Renal pelvis (tissue), 4 donors: ENCODE data around the gene RFC2. TPM values are rescaled to one million over a fixed set of nuclear protein-coding genes. Genes with fewer than 3 reads are reported as not detected.
"Not testable (repeated sequence)": the region's sequence is repeated elsewhere in the genome, so short reads cannot be mapped to it uniquely, and the experiment has no call there.

ENCODE experiments used
- DNase-seq: peaks from one replicate; pipeline ENCODE4 v3.0.0-alpha.2; 2013
- polyA plus RNA-seq, 3 donors: library from polyadenylated mRNA; unstranded; fragments of 120-200 nt; gene quantifications; one replicate each; pipeline ENCODE4 v1.2.1, GENCODE V29; 2013; ENCODE audit not compliant: insufficient read length in 3 of 3

Gene RFC2
- polyA plus RNA-seq, 3 donors = 34.8 to 37.8 (median 36.6) TPM

DNA sequence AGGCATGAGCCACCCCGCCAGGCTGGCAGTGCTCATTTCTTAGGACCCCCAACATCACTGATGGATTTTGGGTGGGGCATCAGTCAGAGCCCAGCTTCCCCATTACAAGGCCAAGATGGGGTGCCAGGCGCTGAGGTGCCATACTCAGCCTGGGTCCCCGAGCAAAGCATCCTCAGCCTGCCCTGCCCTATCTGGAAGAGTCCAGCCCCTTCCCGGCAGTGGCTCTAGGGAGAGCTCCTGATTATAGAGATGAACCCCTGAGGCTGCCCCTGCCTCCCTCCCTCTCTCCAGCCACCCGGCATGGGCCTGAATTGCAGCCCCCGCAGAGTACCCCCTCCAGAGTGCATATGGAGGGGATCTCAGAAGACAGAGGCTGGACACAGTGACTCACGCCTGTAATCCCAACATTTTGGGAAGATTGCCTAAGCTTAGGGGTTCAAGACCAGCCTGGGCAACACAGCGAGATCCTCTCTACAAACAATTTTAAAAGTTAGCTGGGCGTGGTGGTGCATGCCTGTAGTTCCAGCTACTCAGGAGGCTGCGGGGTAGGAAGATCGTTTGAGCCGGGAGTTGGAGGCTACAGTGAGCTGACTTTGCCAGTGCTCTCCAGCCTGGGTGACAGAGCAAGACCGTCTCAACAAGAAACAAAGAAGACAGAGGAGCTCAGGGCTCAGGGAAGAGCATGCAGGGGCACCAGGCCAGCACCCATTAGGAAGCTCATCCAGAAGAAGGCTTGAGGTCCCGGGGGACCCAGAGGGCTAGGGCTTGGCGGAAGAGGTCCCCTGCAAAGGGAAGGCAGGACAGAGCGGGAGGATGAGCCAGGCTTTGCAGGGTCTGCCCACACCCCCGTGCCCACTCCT is 31.1 kb downstream of the RFC2 start:
- no peak for DNase-seq

DNA sequence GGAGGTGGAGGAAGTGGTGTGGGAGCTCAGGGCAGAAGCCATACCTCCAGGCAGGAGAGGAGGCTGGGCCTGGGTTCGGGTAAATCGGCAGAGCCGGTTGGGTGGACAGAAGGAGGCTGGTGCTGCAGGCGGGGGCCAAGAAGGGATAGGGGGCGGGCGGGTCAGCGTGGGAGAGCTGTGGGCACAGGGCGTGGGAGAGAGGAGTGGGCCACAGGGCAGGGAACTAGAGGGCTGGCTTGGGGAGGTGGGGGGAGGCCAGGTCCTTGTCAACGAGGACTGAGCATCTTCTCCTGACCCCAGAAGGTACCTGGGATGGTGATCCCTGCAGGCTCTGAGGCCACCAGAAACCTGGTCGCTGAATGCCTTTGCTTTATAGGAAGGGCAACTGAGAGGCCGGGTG is 32.5 kb downstream of the RFC2 start:
- DNase-seq = no peak

DNA sequence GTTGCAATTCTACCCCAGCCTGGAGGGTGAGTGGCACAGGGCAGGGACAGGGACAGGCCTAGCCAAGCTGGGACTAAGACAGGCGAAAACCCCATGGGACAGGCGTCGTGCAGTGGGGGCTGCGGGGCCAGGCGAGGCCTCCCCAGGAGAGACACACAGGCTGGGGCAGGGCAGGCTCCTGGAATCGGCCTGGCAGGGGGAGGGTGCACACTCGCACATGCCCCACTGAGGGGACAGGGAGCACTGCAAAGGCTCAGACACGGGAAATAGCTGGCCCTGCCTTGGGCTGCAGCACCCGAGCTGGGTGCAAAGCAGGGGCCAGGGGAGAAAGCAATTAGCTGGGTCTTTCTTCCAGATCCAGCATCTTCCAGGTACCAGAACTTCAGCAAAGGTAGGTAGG is 34.0 kb downstream of the RFC2 start:
- no peak for DNase-seq

DNA sequence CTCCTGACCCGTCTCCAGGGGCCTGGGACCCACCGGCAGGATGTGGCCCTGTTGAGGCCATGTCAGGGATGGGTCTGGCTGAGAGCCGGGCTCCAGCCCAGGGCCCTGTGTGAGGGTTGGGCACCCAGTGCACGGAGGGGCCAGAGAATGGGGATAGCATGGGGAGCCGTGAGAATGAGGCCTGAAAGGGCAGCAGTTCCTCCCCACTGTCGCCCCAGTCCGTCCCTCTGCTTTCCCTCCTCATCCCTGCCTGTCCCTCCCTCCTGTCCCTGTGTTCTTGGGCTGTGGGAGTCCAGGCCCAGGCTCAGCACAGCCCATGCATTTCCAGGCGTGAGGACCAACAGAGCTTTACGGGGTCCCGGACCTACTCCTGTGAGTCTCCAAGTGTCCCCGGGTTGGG is 34.8 kb downstream of the RFC2 start:
- no peak for DNase-seq

DNA sequence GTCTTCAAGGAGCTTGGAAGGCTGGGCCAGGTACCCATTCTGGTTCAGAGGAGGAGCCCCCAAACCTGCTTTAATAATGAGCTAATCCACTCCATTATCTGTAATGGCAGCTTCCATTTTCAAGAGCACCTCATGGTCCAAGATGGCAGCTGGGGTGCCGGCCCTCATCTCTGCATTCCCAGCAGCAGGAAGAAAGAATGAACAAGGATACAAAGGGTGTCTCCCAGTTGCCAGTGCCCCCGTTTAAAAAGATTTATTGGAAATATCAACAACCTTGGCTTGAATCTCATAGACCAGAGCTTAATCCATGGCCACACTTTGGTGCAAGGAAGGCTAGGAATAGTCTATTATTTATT is 35.9 kb downstream of the RFC2 start:
- no peak for DNase-seq

DNA sequence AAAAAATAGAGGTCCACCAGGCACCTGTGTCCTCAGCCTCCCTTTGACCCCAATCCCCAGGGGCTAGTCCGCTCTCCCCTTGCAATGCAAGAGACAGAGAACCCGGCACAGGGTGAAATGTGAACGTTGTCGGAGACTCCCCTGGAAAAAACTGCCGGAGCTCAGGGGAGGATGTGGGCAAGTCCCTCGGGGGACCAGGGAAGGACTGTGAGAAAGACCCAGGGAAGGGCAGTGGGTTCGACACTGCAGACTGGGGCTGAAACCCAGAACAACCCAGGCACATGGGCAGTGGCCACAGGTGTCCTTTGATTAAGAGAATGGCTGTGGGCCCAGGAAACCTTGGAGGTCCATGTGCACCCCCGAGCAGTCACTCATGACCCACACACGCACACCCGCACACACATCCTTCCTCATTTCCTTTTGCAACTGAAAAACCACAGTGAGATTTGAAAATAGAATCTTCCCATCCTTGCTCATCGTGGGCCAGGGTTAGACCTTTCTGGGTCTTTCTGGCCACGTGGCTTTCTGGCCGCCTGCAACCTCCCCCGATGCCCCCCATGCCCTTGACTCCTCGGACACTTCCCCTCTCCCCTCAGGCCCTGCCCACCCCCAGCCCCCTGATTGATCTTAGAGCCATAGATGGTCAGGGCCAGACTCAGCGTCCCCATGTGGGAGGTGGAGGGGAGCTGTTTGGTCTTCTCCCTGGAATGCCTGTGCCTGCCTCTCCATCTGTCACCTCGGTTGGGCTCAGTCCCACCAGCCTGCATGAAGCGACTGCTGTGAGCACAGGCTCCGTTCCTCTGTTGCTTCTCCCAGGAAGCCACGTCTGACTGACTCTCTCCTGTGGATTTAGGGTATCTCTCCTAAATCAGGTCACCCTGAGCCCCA is 36.5 kb downstream of the RFC2 start:
- DNase-seq = no peak

DNA sequence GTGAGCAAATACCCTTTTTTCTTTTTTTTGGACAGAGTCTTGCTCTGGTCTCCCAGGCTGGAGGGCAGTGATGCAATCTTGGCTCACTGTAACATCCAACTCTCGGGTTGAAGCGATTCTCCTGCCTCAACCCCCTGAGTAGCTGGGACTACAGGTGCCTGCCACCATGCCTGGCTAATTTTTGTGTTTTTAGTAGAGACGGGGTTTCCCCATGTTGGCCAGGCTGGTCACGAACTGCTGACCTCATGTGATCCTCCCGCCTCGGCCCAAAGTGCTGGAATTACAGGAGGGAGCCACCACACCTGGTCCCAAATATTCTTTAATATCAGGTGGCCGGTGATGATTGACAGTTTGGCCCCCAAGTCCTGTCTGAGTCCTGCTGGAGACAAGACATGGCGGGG is 37.8 kb downstream of the RFC2 start:
- no peak for DNase-seq

DNA sequence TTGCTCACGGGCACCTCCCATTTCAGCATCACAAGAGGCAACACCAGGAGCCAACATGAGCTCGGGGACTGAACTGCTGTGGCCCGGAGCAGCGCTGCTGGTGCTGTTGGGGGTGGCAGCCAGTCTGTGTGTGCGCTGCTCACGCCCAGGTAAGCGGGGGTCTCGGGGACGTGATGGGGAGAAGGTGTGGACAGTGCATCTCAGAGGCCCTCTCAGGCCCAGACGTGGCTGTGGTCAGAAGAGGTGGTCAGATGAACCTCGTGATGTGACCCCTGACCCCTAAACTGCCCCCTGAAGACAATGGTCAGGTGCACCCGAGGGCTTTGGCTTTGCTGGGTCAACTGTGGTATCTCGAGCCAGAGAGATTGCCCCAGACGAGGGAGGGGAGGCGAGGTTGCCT is 38.3 kb downstream of the RFC2 start:
- no peak for DNase-seq

DNA sequence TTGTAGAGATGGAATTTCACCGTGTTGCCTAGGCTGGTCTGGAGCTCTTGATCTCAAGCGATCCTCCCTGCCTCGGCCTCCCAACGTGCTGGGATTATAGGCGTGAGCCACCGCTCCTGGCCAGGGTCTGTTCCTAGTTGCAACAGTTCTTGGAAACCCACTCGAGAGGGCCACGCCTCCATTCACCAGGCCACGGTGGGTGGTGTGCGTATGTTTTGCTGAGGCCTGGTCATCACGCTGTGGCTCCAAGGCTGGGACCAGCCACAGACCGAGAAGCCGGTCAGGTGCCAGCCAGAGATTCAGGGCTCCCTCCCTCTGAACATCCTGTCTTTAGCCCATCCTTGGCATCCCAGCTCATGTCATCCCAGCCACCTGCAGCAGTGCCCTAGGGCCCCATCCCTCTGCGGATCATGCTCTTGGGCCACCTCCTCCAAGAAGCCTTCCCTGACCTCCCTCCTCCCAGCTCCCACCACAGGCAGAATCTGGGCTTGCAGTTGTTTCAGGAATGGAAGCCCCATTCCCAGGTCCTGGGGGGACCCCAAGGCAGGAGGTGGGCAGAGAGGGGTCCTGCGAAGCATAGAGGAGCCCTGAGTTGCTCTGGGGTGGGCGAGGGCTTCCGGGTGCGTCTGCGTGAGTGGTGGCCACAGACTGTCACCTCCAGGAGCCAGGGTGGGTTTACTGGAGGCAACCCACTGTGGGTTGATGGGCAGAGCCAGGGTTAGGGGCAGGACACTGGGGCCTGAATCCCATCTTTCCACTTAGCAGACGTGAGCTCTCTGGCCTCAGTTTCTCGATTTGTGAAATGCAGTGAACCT is 39.2 kb downstream of the RFC2 start:
- DNase-seq = no peak

DNA sequence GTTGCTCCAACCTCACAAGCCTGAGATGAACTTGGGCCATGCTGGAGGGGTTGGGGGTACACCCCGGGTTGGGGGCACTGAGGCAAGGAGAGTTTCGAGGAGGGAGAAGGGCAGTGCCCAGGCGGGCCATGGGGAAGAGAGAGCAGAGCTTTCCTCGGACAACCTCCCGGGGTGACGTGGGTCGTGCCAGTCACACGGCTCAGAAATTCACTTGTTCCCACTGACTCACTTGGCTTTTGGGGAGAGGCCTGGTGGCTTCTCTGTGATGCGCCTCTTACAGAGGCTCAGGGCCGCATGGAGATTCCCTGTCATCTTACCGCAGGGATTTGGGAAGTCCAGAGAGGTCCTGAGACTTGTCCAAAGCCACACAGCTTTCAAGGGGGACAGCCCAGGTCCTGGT is 41.5 kb downstream of the RFC2 start:
- no peak for DNase-seq

DNA sequence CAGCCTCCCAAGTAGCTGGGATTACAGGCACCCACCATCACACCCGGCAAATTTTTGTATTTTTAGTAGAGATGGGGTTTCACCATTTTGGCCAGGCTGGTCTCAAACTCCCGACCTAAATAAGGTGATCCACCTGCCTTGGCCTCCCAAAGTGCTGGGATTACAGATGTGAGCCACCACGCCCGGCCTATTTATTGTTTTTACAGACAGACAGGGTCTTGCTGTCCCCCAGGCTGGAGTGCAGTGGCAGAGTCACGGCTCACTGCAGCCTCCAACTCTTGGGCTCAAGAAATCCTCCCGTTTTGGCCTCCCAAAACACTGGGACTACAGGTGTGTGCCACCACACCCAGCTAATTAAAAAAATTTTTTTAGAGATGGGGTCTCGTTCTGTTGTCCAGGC is 46.0 kb downstream of the RFC2 start:
- not testable (repeated sequence) for DNase-seq

DNA sequence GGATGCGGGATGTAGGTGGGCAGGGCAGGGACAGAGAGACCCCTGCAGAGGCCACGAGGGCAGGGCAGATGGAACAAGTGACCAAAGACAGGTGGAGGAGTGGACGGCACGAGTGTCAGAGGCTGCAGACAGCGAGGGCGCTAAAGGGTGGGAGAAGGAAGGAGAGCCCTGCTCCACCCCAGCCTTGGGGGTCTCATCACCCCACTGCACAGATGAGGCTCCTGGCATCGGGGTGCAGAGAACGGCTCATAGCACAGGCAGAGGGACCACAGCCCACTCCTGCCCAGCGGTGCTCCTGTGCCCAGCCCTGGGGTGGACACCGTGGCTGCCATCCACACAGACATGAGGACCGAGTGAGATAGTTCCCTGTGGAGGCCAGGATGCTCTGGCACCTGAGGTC is 46.6 kb downstream of the RFC2 start:
- no peak for DNase-seq

DNA sequence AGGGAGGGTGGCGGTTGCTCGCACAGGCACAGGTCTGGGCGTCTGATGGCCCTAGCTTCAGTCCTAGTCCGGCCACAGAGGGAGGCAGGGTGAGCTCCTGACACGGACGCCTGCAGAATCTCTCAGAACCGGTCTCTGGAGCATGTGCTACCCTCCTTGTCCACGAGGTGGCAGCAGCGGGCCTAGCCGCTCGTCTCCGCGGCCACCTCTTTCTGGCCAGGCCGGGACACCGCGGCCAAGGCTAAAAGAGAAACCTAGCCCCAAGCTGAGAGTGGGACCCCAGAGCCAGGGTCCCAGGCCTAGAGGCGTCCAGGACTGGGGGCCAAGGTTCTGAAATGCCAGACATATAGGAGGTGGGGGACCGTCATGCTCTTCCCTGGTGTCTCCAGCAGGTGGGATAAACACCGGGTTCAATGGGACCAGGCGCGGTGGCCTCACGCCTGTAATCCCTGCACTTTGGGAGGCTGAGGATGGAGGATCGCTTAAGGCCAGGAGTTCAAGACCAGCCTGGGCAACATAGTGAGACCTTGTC is 47.5 kb downstream of the RFC2 start:
- peak; percentile 55 for DNase-seq

DNA sequence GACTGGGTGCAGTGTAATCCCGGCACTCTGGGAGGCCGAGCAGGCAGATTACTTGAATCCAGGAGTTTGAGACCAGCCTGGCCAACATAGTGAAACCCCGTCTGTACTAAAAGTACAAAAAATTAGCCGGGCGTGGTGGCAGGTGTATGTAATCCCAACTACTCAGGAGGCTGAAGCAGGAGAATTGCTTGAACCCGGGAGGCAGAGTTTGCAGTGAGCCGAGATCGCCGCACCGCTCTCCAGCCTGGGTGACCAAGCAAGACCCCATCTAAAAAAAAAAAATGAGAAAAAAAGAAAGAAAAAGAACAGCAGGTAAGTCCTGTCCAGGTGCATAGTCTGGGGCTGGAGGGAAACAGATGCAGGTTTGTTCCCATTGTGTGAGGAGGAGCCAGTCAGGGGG is 48.1 kb downstream of the RFC2 start:
- DNase-seq = not testable (repeated sequence)

DNA sequence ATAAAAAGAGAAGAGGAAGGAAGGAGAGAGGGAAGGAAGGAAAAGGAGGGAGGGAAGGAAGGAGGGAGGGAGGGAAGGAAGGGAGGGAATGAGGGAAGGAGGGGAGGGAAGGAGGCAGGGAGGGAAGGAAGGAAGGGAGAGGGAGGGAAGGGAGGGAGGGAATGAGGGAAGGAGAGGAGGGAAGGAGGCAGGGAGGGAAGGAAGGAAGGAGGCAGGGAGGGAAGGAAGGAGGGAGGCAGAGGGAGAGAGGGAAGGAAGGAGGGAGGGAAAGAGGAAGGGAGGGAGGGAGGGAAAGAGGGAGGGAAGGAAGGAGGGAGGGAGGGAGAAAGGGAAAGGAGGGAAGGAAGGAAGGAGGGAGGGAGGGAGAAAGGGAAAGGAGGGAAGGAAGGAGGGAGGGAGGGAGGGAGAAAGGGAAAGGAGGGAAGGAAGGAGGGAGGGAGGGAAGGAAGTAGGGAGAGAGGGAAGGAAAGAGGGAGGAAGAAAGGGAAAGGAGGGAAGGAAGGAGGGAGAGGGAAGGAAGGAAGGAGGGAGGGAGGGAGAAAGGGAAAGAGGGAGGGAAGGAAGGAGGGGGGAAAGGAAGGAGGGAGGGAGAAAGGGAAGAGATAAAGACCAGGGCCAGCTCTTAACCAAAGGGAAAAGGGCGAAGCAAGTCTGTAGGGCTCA is 50.1 kb downstream of the RFC2 start:
- no peak for DNase-seq

DNA sequence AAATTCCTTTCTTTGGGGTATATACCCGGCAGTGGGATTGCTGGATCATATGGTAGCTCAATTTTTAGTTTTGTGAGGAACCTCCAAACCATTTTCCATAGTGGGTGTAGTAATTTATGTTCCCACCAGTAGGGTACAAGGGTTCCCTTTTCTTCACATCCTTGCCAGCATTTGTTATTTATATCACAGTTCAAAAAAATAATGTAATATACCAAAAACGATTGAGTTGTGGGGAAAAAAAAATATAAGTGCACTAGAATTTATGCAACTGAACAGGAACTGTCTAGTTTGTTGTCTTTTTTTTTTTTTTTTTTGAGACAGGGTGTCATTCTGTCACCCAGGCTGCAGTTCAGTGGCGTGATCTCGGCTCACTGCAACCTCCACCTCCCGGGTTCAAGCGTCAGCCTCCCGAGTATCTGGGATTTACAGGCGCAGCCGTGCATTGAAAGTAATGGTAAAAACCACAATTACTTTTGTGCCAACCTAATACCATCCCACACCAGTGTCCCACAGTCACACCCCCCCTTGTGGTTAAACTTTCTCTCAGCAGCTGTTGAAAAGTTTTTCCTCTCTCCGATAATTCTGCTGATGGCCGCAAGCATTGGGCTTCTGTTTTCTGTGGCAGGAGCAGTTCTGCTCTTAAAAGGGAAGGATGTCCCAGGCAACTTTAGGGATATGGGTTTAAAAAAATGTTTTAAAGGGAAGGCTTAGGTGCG is 51.2 kb downstream of the RFC2 start:
- peak; percentile 62 for DNase-seq

DNA sequence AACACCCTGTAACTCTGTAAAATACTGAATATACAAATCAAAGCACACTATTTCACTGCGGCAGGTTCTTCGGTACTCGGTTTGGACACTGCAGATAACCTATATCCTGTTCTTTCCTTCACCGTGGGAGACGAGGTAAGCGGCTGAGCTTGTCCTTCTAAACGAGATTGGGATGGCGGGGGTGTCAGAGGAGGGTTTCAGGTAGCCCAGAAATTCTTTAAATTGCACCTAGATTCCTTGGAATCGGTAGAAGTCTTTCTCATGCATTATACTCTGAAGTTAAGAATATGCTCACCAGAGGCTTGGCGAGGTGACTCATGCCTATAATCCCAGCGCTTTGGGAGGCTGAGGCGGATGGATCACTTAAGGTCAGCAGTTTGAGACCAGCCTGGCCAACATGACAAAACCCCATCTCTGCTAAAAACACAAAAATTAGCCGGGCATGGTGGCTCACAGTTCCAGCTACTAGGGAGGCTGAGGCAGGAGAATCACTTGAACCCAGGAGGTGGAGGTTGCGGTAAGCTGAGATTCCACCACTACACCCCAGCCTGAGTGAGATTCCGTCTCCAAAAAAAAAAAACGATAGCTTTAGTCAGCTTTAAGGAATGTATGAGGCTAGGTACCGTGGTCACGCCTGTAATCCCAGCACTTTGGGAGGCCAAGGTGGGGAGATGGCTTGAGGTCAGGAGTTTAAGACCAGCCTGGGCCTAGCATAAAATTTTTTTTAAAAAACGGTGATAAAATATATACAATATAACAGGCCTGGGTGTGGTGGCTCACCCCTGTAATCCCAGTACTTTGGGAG is 54.4 kb downstream of the RFC2 start:
- no peak for DNase-seq

DNA sequence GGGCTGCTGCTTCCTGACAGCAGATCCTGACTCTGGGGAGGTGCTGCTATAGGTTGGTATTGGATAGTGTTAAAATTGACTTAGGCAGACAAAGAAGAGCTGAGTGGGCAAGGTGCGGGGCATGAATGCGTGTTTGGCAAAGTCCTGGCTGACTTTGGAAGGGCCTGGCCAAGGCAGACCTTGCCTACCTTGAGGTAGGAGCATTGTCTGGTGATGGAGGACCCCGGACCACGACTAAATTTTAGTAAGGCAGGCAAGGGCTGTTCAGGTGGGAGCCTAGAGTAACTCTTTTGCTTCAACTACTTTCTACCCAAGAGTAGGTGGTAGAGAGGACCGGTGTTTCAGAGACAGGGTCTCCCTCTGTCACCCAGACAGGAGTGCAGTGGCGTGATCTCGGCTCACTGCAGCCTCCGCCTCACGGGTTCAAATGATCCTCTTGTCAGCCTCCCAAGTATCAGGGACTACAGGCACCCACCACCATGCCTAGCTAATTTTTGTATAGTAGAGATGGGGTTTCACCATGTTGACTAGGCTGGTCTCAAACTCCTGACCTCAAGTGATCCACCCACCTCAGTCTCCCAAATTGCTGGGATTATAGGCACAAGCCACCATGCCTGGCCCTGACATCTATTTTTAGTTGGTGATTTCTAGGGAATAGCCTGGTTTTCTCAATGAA is 56.6 kb downstream of the RFC2 start:
- DNase-seq = no peak

DNA sequence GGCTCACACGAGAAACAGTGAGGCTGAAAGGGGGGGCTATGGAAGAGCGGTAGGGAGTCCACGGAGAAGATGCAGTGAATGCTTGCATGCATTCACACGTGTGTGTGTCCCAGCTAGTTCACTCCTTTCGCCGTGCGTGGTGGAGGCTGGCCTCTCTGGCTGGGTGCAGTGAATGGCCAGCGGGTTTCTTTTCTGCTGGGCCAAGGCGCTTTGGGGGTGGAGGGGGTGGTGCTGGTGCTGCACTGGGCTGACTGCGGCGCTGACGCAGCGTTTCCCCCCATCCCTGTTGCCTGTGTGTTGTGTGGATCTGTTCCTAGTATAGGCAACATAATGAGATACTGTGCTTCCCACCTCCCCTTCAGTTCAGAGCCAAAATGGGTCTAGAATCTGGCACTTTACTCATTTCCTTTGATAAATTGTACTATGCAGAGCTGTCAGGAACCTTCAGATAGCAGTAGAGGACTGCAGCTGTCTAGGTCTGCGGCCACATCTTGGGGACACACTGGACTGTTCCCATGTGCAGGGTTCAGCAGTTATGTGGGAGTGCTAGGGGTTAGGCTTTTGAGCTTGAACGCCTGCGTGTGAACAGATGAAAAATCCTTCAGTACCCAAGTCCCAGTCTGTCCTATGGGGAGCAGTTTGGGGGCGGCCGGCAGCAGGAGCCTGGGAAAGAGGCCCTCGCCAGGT is 58.1 kb downstream of the RFC2 start:
- DNase-seq = not testable (repeated sequence)
